HG02840 (cell line): ENCODE measurements around the gene SULF2.

Experiments
- ATAC-seq: cut with Tn5 transposase; IDR thresholded peaks from one replicate; pipeline ENCODE4 v1.9.1; 2021; ENCODE audit warnings: mild to moderate bottlenecking, moderate library complexity, moderate number of reproducible peaks; ENCODE audit not compliant: unreplicated experiment, low FRiP score

Gene SULF2

GRCh38 chr20:47785854-47786764 is 828 bp upstream of the SULF2 start:
- ATAC-seq = no peak

- no peak for ATAC-seq
Measured at GRCh38 chr20:47784599-47785310, 526 bp downstream of the SULF2 start.

GRCh38 chr20:47783828-47784598 is 1.3 kb downstream of the SULF2 start:
- ATAC-seq = no peak

GRCh38 chr20:47782920-47783552 is 2.2 kb downstream of the SULF2 start:
- no peak for ATAC-seq

GRCh38 chr20:47782076-47782475 is 3.2 kb downstream of the SULF2 start:
- ATAC-seq = no peak

GRCh38 chr20:47781632-47782031 is 3.6 kb downstream of the SULF2 start:
- no peak for ATAC-seq

- no peak for ATAC-seq
Measured at GRCh38 chr20:47780720-47781389, 4.4 kb downstream of the SULF2 start.

- no peak for ATAC-seq
Measured at GRCh38 chr20:47778398-47779354, 6.6 kb downstream of the SULF2 start.

GRCh38 chr20:47777220-47777619 is 8.1 kb downstream of the SULF2 start:
- no peak for ATAC-seq

GRCh38 chr20:47776639-47777038 is 8.6 kb downstream of the SULF2 start:
- ATAC-seq = no peak

GRCh38 chr20:47775841-47776240 is 9.4 kb downstream of the SULF2 start:
- ATAC-seq = no peak

- ATAC-seq = no peak
Measured at GRCh38 chr20:47775039-47775438, 10.2 kb downstream of the SULF2 start.

GRCh38 chr20:47774131-47774777 is 11.0 kb downstream of the SULF2 start:
- no peak for ATAC-seq

- no peak for ATAC-seq
Measured at GRCh38 chr20:47773371-47773786, 11.9 kb downstream of the SULF2 start.

GRCh38 chr20:47770935-47771334 is 14.3 kb downstream of the SULF2 start:
- ATAC-seq = no peak

GRCh38 chr20:47768016-47768824 is 17.1 kb downstream of the SULF2 start:
- ATAC-seq = no peak
